GM12873 (cell line): ENCODE data around the gene COX20.

Experiments used
- CTCF ChIP-seq: IDR thresholded peaks from 2 replicates; pipeline ENCODE4 v1.5.1; 2012; ENCODE audit warnings: low read depth, mild to moderate bottlenecking, moderate library complexity, low read length, control low read depth; ENCODE audit not compliant: insufficient read depth; ENCODE audit errors: missing control alignments

Gene COX20

GRCh38 chr1:244839656-244840055 is 4.2 kb downstream of the COX20 start:
- TF ChIP-seq CTCF: no peak

GRCh38 chr1:244840219-244840794 is 4.8 kb downstream of the COX20 start:
- no peak for TF ChIP-seq CTCF

- TF ChIP-seq CTCF: no peak
These were observed 5.9 kb downstream of the COX20 start for GRCh38 chr1:244841273-244841927.

GRCh38 chr1:244843148-244843978 is 7.9 kb downstream of the COX20 start:
- TF ChIP-seq CTCF: no peak

GRCh38 chr1:244844155-244845121 is 9.0 kb downstream of the COX20 start:
- no peak for TF ChIP-seq CTCF

GRCh38 chr1:244846653-244847052 is 11.2 kb downstream of the COX20 start:
- no peak for TF ChIP-seq CTCF
